Activated CD4-positive, alpha-beta T cell treated with anti-CD3 and anti-CD28 coated beads, Interleukin-2, amount 10 ng/mL, durations not matched to agents 7 days and 5 days (primary cell): ENCODE results near the gene ANKRD27. TPM values are rescaled to one million over a fixed set of nuclear protein-coding genes. Genes with fewer than 3 reads are reported as not detected.
A peak's percentile ranks its signal among the peaks of the same experiment; 100 is the strongest.
"Not testable (repeated sequence)": the region's sequence is repeated elsewhere in the genome, so short reads cannot be mapped to it uniquely, and the experiment has no call there.

Source experiments
- CTCF ChIA-PET: fragments of 350-600 bp; sonication (Branson Sonifier 250); formaldehyde crosslinking; loops from one replicate; lab custom pipeline; 2021; ENCODE audit warnings: antibody characterized with exemption; lab: Charles Lee
- POLR2A ChIA-PET: fragments of 350-600 bp; sonication (Branson Sonifier 250); formaldehyde crosslinking; loops from one replicate; lab custom pipeline; 2021; ENCODE audit warnings: antibody characterized with exemption; lab: Charles Lee
- DNase-seq: peaks from one replicate; pipeline ENCODE4 v3.0.0-alpha.2; 2020
- H3K27ac Mint-ChIP-seq: one replicate; pipeline ENCODE4 v1.8.0; 2021; ENCODE audit warnings: mild to moderate bottlenecking, moderate library complexity, mixed read lengths
- H3K27me3 Mint-ChIP-seq: one replicate; pipeline ENCODE4 v1.8.0; 2021; ENCODE audit warnings: mixed read lengths
- H3K36me3 Mint-ChIP-seq: one replicate; pipeline ENCODE4 v1.8.0; 2021; ENCODE audit warnings: low read depth, mixed read lengths
- H3K4me1 Mint-ChIP-seq: one replicate; pipeline ENCODE4 v1.8.0; 2021; ENCODE audit warnings: mixed read lengths
- H3K4me3 Mint-ChIP-seq: one replicate; pipeline ENCODE4 v1.8.0; 2021; ENCODE audit warnings: mild to moderate bottlenecking, moderate library complexity, mixed read lengths
- H3K9me3 Mint-ChIP-seq: one replicate; pipeline ENCODE4 v1.8.0; 2021; ENCODE audit warnings: mixed read lengths
- total RNA-seq, 2 experiments: library from RNA; stranded (reverse); gene quantifications; one replicate each; pipeline ENCODE4 v1.2.3, GENCODE V29; 2021

Gene ANKRD27
- total RNA-seq, 2 experiments from 2014 or later = 49.3 to 49.8 TPM

DNA sequence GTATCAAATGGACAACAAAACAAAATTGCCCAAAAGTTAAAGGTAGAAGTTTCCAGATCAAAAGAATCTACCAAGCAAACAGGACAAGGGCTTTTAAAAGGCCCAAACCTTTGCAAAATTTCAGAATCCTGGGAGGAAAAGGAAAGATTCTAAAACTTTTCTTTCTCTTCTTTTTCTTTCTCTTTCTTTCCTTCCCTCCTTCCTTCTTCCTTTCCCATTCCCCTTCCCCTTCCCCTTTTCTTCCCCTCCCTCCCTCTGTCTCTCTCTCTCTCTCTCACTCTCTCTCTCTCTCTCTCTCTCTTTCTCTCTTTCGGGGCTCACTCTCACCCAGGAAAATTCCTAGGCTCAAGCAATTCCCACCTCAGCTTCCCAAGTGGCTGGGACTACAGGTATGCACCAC, 98.2 kb downstream of the ANKRD27 start:
- CTCF ChIA-PET = no interaction called here
- DNase-seq = no peak
- no peak overlapping the region for H3K27ac Mint-ChIP-seq

GRCh38 chr19:32573492-32573794, 101.5 kb downstream of the ANKRD27 start:
- no peak overlapping the region for H3K27ac Mint-ChIP-seq
- H3K36me3 Mint-ChIP-seq = no peaks in the 10 kb centered on the region
- peaks cover 22% of the 10 kb centered on the region for H3K4me1 Mint-ChIP-seq
- no peak overlapping the region for H3K4me3 Mint-ChIP-seq
- ChIA-PET CTCF (interaction anchor here (0.5 to 1.3 kb wide), 5 partner anchors 11 to 228 kb away, joined by 3 to 5 read pairs (median 3); partner anchors contain the start of gene ZNF507), POLR2A (no interaction called here)
- DNase-seq = no peak
- H3K27me3 Mint-ChIP-seq = peaks cover 14% of the 10 kb centered on the region
- no peaks in the 10 kb centered on the region for H3K9me3 Mint-ChIP-seq

More for the DNA sequence above, 98.2 kb downstream of the ANKRD27 start:
- Mint-ChIP-seq H3K27me3 (peaks cover 9% of the 10 kb centered on the region), H3K4me1 (peaks cover 15% of the 10 kb centered on the region), H3K36me3 (no peaks in the 10 kb centered on the region), H3K9me3 (no peaks in the 10 kb centered on the region), H3K4me3 (no peak overlapping the region)
- POLR2A ChIA-PET = no interaction called here

GRCh38 chr19:32572700-32573491, 102.1 kb downstream of the ANKRD27 start:
- CTCF ChIA-PET = interaction anchor here (0.5 to 1.3 kb wide), 6 partner anchors 9 to 227 kb away, joined by 3 to 5 read pairs (median 3); partner anchors contain the start of gene ZNF507
- Mint-ChIP-seq H3K27ac (peak overlapping the region; percentile 75), H3K27me3 (peaks cover 13% of the 10 kb centered on the region), H3K4me1 (peaks cover 22% of the 10 kb centered on the region), H3K4me3 (peak overlapping the region; percentile 69)
- H3K36me3 Mint-ChIP-seq, POLR2A ChIA-PET, DNase-seq, H3K9me3 Mint-ChIP-seq: not testable (repeated sequence)

- H3K36me3 Mint-ChIP-seq, CTCF ChIA-PET, H3K27ac Mint-ChIP-seq, POLR2A ChIA-PET, H3K9me3 Mint-ChIP-seq, H3K4me3 Mint-ChIP-seq, DNase-seq: not testable (repeated sequence)
- H3K27me3 Mint-ChIP-seq = peaks cover 15% of the 10 kb centered on the region
- peaks cover 22% of the 10 kb centered on the region for H3K4me1 Mint-ChIP-seq
These were observed 103.4 kb downstream of the ANKRD27 start for GRCh38 chr19:32571471-32572075.

DNA sequence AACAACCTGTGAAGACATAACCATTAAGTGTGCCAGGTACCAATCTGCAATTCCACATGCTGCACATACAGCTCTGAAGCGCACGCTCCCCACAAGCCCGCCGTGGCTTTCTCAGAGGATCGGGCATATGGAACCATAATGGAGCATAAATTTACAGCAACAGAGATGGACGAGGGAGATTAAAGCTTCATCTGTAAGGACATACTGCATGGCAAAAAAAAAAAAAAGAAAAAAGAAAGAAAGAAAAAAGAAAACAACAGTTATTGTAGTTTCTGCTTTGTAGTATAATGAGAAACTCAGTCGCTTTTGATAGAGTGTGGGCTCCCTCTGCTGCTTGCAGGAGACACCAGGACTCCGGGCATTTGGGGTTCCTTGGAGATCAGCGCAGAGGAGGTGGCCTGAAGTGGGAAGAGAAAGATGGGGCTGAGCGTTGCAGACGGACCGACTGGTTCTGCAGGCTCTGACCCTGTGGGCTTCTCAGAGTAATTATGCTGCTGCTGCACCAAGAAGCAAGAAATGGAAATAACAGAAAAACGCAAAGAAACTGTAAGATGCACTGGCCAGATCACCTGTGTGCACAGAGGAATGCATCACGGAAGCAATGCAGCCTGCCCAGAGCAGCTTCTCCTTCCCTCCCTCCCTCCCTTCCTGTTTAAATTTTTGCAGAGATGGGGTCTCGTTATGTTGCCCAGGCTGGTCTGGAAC, 104.7 kb downstream of the ANKRD27 start:
- CTCF ChIA-PET = no interaction called here
- H3K36me3 Mint-ChIP-seq = no peaks in the 10 kb centered on the region
- H3K27me3 Mint-ChIP-seq = peaks cover 15% of the 10 kb centered on the region
- H3K4me1 Mint-ChIP-seq = peaks cover 22% of the 10 kb centered on the region
- no peak overlapping the region for H3K4me3 Mint-ChIP-seq
- H3K9me3 Mint-ChIP-seq = no peaks in the 10 kb centered on the region
- peak; percentile 71 for DNase-seq
- H3K27ac Mint-ChIP-seq = no peak overlapping the region
- POLR2A ChIA-PET = no interaction called here

GRCh38 chr19:32567486-32567885, 107.5 kb downstream of the ANKRD27 start:
- ChIA-PET POLR2A (no interaction called here), CTCF (no interaction called here)
- DNase-seq = no peak
- H3K4me3 Mint-ChIP-seq = no peak overlapping the region
- H3K4me1 Mint-ChIP-seq = peaks cover 12% of the 10 kb centered on the region
- no peak overlapping the region for H3K27ac Mint-ChIP-seq
- H3K27me3 Mint-ChIP-seq = peaks cover 13% of the 10 kb centered on the region
- no peaks in the 10 kb centered on the region for H3K36me3 Mint-ChIP-seq
- no peaks in the 10 kb centered on the region for H3K9me3 Mint-ChIP-seq

DNA sequence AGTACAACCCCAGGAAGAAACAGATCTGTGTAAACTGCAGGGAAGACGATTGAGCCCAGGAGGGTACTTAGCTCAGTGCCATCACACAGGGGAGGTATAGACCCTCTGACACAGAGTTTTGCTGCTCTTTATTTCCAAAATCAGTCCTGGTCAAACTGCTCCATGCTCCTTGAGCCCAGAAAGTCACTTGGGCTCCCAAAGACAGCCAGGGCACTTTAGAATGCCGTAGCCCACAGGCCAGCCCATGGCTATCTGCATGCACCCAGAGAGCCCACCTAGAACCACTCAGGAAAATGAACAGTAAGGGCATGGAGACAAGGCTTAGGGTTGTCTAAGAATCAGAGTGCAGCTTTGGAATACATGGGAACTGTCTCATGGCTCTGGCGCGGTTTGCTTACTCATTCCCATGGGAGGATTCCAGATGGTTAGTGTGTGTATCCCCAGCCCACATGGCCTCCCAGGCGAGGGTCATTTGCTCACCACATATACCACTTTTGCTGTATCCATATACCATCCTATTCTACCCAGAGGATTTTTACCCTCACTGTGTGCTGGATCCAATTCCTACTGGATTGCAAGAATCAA, 108.6 kb downstream of the ANKRD27 start:
- Mint-ChIP-seq H3K27me3 (peaks cover 13% of the 10 kb centered on the region), H3K9me3 (no peaks in the 10 kb centered on the region), H3K4me3 (no peak overlapping the region), H3K27ac (no peak overlapping the region), H3K4me1 (peaks cover 10% of the 10 kb centered on the region), H3K36me3 (no peaks in the 10 kb centered on the region)
- CTCF ChIA-PET = interaction anchor here (0.6 kb wide), 1 partner anchor 53 kb away, joined by 3 read pairs; no protein-coding TSS in a partner anchor
- POLR2A ChIA-PET = no interaction called here
- DNase-seq = no peak

DNA sequence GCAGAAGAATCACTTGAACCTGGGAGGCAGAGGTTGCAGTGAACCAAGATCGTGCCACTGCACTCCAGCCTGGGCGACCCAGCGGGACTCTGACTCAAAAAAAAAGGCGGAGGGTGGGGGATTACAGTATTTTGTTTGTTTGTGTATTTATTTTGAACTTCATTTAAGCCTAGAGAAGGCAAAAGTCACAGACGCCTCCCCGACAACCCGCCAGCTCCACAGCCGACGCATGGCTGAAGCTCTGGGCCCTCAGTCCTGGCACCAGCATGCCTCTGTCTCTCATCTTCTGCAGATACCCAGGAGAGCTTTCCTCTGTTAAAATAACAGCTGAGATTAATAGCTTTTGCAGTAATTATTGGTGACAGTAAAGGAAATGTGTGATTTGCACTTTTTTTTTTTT, 111.2 kb downstream of the ANKRD27 start:
- no peaks in the 10 kb centered on the region for H3K9me3 Mint-ChIP-seq
- H3K4me1 Mint-ChIP-seq = no peaks in the 10 kb centered on the region
- peaks cover 3% of the 10 kb centered on the region for H3K27me3 Mint-ChIP-seq
- no peak for DNase-seq
- CTCF ChIA-PET = interaction anchor here (0.5 to 0.9 kb wide), 4 partner anchors 8 to 227 kb away, joined by 3 to 5 read pairs (median 4); no protein-coding TSS in a partner anchor
- H3K4me3 Mint-ChIP-seq = no peak overlapping the region
- POLR2A ChIA-PET = no interaction called here
- H3K27ac Mint-ChIP-seq = no peak overlapping the region
- H3K36me3 Mint-ChIP-seq = no peaks in the 10 kb centered on the region

- Mint-ChIP-seq H3K27me3 (peaks cover 1% of the 10 kb centered on the region), H3K9me3 (no peaks in the 10 kb centered on the region), H3K36me3 (no peaks in the 10 kb centered on the region), H3K27ac (no peak overlapping the region), H3K4me1 (no peaks in the 10 kb centered on the region), H3K4me3 (no peak overlapping the region)
- CTCF ChIA-PET = no interaction called here
- POLR2A ChIA-PET = no interaction called here
- DNase-seq = no peak
These were observed 116.3 kb downstream of the ANKRD27 start for GRCh38 chr19:32558607-32559228.

- CTCF ChIA-PET = no interaction called here
- no peak for DNase-seq
- Mint-ChIP-seq H3K27me3 (peaks cover 1% of the 10 kb centered on the region), H3K27ac (no peak overlapping the region), H3K9me3 (no peaks in the 10 kb centered on the region), H3K4me3 (no peak overlapping the region), H3K4me1 (no peaks in the 10 kb centered on the region), H3K36me3 (no peaks in the 10 kb centered on the region)
- POLR2A ChIA-PET = no interaction called here
These were observed 119.2 kb downstream of the ANKRD27 start for GRCh38 chr19:32555786-32556185.

DNA sequence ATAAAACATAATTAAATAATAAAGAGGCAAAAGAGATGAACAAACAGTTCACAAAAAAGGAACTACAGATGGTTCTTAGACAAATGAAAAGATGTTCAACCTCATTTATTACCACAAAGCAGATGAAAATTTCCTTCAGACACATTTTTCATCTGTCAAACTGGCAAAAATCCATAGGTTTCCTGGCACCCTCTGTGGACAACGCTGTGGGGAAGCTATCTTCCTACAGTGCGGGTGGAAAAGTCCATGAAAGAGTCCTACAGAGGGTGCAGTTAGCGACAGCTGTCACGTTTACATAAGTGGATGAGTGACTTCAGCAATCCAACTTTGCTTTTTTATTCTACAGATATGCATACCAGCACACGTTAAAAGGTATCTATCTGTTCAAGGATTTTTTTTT, 124.3 kb downstream of the ANKRD27 start:
- CTCF ChIA-PET = no interaction called here
- Mint-ChIP-seq H3K27ac (no peak overlapping the region), H3K9me3 (no peaks in the 10 kb centered on the region), H3K4me1 (no peaks in the 10 kb centered on the region), H3K4me3 (no peak overlapping the region), H3K27me3 (no peaks in the 10 kb centered on the region), H3K36me3 (no peaks in the 10 kb centered on the region)
- no peak for DNase-seq
- POLR2A ChIA-PET = no interaction called here
